ENCODE results near the gene DPPA3. TPM values are rescaled to one million over a fixed set of nuclear protein-coding genes. Genes with fewer than 3 reads are reported as not detected.

The DPPA3 gene
- total and polyA plus RNA-seq, 9 of the 15 experiments (the other 6 are each of a cell fraction or from before 2014, with no cell fraction given): not detected

DNA sequence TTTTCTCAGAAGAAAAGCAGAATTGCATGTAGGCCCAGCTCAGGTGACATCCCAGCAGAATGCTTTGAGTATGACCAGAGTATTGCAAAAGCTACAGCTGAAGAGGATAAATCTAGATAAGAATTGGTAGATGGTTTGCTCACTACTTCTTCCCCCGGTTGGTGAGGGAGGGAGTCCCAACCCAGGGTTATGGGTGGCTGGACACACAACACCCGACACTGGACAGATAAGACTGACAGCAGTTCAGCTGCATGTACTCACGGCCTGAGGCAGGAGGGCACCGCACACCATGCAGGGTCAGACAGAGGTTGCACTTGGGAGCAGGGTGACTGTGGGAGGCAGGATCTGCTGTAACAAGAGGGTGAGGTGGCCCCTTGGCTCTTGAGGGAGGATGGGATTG is 37.6 kb downstream of the DPPA3 start (continued):
- TF ChIP-seq HMGXB4 (CRISPR knock-in tag; IDR thresholded peaks at IDR 0.05): no peak
- no peak for TF ChIP-seq STAT5A (IDR thresholded peaks at IDR 0.05; ENCODE audit: borderline replicate concordance, low read length)
- no peak for TF ChIP-seq ZNF197 (CRISPR knock-in tag; IDR thresholded peaks at IDR 0.05; ENCODE audit: low read depth)
- 0 out of 2 replicates have a peak, but pooled peaks have one; percentile 17 for TF ChIP-seq CREM (IDR thresholded peaks at IDR 0.05; ENCODE audit: low read depth)
- TF ChIP-seq ZNF449 (CRISPR knock-in tag; IDR thresholded peaks at IDR 0.05): peak; percentile 34; the same call in 1 of the 2 replicates
- no peak for TF ChIP-seq REST (IDR thresholded peaks at IDR 0.05; ENCODE audit: borderline replicate concordance)
- no peak for TF ChIP-seq REST (CRISPR knock-in tag; IDR thresholded peaks at IDR 0.05; ENCODE audit: low read depth)
- TF ChIP-seq HDGF (IDR thresholded peaks at IDR 0.05): no peak
- no peak for TF ChIP-seq ILK (tag; IDR thresholded peaks at IDR 0.05; ENCODE audit: borderline replicate concordance, low read depth)
- no peak for TF ChIP-seq RCOR1 (IDR thresholded peaks at IDR 0.05; ENCODE audit: borderline replicate concordance in 1 of 2, low read depth in 2 of 2, low read length in 2 of 2)
- TF ChIP-seq CEBPB (tag; IDR thresholded peaks at IDR 0.05): peak; percentile 64
- no peak for TF ChIP-seq U2AF2 (optimal IDR thresholded peaks at IDR 0.05; ENCODE audit: low read depth, low read length)
- no peak for TF ChIP-seq ZNF23 (CRISPR knock-in tag; IDR thresholded peaks at IDR 0.05)
- TF ChIP-seq RNF2 (IDR thresholded peaks at IDR 0.05): no peak
- TF ChIP-seq CBFA2T2 (conservative IDR thresholded peaks at IDR 0.05): peak; percentile 51
- no peak for TF ChIP-seq KDM1A (IDR thresholded peaks at IDR 0.05)

All from K562 (cell line).